HTERT RPE-1 (cell line): ENCODE measurements around the gene PSG11.
"Not testable (repeated sequence)": the region's sequence is repeated elsewhere in the genome, so short reads cannot be mapped to it uniquely, and the experiment has no call there.

ENCODE experiments used
- in situ Hi-C: fragments of 300-500 bp; cut with MboI; formaldehyde crosslinking; loops from 4 replicates; pipeline ENCODE4 v1.14.3; 2020; ENCODE audit warnings: low sequenced_read_pairs

Gene PSG11

DNA sequence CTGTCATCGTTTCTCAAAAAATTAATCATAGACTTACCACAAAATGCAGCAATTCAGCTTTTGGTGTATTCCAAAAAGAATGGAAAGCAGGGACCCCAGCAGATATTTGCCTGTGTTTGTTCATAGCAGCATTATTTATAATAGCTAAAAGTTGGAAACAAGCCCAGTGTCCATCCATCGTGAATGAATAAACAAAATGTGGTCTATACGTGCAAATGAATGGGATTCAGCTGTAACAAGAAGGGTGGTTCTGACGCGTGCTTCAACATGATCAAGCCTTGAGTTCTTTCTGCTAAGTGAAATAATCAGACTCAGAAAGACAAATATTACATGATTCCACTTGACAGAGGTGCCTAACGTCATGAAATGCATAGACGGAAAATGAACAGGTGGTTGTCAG lies 36.4 kb downstream of the PSG11 start:
- in situ Hi-C loops: no loop called here

DNA sequence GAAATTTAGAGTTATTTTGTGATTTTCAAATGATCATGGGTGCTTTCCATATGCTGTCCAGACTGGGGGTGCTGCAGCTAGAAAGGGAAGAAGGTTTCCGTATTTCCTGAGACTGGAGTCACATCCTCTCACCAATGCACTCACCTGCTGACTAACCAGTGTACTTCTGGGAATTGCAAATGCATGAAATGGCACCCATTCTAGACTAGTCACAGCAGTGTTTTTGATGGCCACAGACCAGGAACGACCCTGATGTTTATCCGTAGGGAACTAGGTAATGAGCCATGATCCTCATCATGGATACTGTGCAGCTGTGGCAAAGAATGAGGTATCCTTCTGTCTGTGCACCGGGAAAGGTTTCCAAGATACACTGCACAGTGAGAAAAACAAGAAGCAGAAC lies 37.1 kb downstream of the PSG11 start:
- in situ Hi-C loops: not testable (repeated sequence)

DNA sequence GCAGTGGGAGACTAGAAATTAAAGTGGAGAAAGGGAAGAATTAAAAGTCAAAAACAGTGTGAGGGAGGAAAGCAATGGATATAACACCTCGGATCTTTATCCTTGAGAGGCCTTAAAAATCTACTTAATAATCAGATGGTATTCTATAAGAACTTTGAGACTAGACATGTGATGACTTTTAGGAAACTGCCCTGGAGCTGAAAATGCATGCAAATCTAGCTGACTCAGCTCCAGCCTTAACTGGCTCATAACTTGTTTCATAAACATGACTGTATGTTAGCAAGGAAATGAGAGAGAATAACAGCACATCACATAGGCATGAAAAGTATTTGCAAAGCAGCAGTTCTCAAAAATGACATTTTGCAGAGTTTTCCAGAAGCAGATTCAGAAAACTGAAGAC lies 38.1 kb downstream of the PSG11 start:
- in situ Hi-C loops: not testable (repeated sequence)

DNA sequence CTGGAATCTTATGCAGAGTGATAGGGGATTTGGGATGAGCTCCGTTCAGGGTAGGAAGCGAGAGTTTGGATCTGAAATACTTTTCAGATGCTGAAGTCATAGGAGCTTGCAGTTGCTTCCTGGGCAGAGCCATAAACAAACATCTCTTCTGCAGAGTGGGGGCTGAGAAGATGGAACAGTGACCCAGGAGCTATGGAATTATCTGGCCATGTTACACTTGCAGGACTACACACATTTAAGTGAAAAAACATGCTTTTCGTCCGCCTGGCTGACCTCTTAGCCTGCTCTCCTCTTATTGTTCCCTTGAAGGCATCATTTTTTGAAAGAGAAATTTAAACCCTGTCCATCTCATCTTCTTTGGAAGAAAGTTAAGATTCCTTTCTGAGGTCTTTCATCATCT lies 40.7 kb downstream of the PSG11 start:
- in situ Hi-C loops: no loop called here

DNA sequence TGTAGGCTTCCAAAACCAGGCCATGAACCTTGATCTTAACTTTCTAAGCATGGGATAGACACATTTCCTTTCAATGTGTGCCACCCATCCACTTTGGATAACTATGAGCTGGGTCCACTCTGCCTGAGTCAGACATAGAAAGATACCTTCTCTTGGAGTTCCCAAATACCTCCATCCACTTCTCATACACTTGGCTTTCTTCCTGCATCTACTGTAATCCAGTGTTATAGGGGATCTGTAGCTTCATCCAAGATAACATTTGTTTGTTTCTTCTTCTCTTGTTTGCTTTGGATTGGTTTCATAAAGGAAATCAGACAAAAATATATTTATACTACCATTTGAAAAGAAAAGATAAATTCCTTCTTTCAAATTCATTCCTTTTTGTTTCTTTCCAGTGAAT lies 44.2 kb downstream of the PSG11 start:
- in situ Hi-C loops: not testable (repeated sequence)

DNA sequence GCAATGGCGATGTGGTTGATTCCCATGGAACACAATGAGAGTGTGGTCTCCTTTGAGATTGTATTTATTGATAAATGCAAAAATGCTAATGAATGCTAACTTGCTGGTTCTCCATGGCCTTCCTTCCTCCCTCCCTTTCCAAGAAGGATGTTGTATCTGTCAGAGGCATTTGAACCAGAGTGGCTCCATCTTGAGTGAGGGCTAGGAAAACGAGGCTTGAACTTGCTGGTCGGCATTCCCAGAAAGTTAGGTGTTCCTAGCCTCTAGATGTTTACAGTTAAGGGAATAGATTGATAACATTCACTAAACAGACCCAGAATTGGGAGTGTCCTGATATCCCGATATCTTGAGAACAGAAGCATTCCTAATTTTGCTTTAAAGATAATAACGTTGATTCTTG lies 54.8 kb downstream of the PSG11 start:
- in situ Hi-C loops: not testable (repeated sequence)

DNA sequence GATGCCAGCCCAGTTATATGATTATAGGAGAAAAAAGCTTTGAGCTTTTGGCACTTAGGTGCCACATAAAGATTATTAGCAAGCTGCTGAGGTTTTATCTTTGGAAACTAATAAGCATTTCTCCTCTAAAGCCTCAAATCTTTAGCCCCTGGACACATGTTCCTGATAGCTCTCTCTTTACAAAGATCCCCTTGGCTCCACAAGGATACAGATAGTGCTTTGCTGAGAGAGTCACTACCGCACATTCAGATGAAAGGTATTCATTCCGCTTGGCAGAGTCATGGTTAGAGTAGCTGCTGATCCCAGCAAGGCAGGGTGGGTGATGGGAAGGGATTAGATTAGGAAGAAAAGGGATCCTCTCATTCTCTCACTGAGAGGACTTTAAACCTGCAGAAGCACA lies 61.1 kb downstream of the PSG11 start:
- in situ Hi-C loops: no loop called here

DNA sequence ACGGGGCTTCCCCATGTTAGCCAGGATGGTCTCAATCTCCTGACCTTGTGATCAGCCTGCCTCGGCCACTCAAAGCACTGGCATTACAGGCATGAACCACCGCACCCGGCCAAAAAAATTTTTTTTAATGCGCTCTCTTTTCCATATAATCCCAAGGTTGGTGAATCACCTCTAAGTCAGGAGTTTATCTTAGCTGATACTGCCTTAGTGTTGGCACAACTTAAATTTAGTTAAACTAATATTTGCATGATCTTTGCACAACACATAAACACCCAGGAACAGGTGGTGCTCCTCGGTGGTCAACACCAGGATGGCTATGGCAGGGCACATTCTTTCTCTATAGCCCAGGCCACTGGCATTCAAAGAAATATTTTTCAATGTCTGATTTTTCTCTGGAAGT lies 65.2 kb downstream of the PSG11 start:
- in situ Hi-C loops: no loop called here
